ENCODE data around the gene AFDN.

AFDN gene

GRCh38 chr6:167842457-167842856 lies 15.7 kb downstream of the AFDN start:
- Histone ChIP-seq H3K4me2 (ENCODE audit: low read depth, low read length, poor library complexity, severe bottlenecking) (no peak overlapping the region), H3K36me3 (ENCODE audit: low read length) (no peaks in the 10 kb centered on the region), H3K79me2 (ENCODE audit: insufficient read depth, low read length) (peaks cover 8% of the 10 kb centered on the region), H3K9me2 (replicated peaks; ENCODE audit: insufficient read depth, low read length) (no peaks in the 10 kb centered on the region), H2AFZ (ENCODE audit: low read depth, low read length, severe bottlenecking) (no peak overlapping the region), H4K20me1 (ENCODE audit: low read depth, low read length) (peaks cover 33% of the 10 kb centered on the region), H3K27me3 (ENCODE audit: low read length) (no peaks in the 10 kb centered on the region), H3F3A (ENCODE audit: insufficient read depth) (no peaks in the 10 kb centered on the region), H3K27ac (ENCODE audit: low read depth, low read length) (no peak overlapping the region), H3K9ac (ENCODE audit: low read length) (no peak overlapping the region), H3K9me3 (ENCODE audit: insufficient read depth, low read length) (no peaks in the 10 kb centered on the region), H3K4me3 (ENCODE audit: insufficient read depth, low read length, poor library complexity, severe bottlenecking) (no peak overlapping the region)
- TF ChIP-seq CTCF (IDR thresholded peaks at IDR 0.05; ENCODE audit: insufficient read depth, low read length, poor library complexity, severe bottlenecking), result no peak
- TF ChIP-seq EZH2phosphoT487 (conservative IDR thresholded peaks at IDR 0.05; ENCODE audit: low read length), result no peak

- Histone ChIP-seq H2AFZ (ENCODE audit: low read depth, low read length, severe bottlenecking) (no peak overlapping the region), H3K36me3 (ENCODE audit: low read length) (no peaks in the 10 kb centered on the region), H3K27ac (ENCODE audit: low read depth, low read length) (no peak overlapping the region), H3K9me3 (ENCODE audit: insufficient read depth, low read length) (no peaks in the 10 kb centered on the region), H3K9ac (ENCODE audit: low read length) (no peak overlapping the region), H3K27me3 (ENCODE audit: low read length) (no peaks in the 10 kb centered on the region), H3F3A (ENCODE audit: insufficient read depth) (no peaks in the 10 kb centered on the region), H3K4me2 (ENCODE audit: low read depth, low read length, poor library complexity, severe bottlenecking) (no peak overlapping the region), H4K20me1 (ENCODE audit: low read depth, low read length) (peaks cover 32% of the 10 kb centered on the region), H3K79me2 (ENCODE audit: insufficient read depth, low read length) (peaks cover 8% of the 10 kb centered on the region), H3K4me3 (ENCODE audit: insufficient read depth, low read length, poor library complexity, severe bottlenecking) (no peak overlapping the region), H3K9me2 (replicated peaks; ENCODE audit: insufficient read depth, low read length) (no peaks in the 10 kb centered on the region)
- TF ChIP-seq CTCF (IDR thresholded peaks at IDR 0.05; ENCODE audit: insufficient read depth, low read length, poor library complexity, severe bottlenecking) (no peak), EZH2phosphoT487 (conservative IDR thresholded peaks at IDR 0.05; ENCODE audit: low read length) (no peak)
Observed at GRCh38 chr6:167843023-167843422, 16.3 kb downstream of the AFDN start.

DNA sequence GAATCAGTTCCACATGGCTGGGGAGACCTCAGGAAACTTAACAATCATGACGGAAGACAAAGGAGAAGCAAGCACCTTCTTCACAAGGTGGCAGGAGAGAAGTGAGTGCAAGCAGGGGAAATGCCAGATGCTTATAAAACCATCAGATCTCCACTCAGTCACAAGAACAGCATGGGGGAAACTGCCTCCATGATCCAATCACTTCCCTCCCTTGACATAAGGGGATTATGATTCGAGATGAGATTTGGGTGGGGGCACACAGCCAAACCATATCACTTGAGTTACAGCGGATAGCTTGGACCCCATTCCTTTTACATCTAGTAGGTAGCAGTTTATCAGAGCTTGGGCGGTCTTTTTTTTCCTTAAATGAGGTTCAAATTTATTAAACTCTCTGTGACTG lies 19.1 kb downstream of the AFDN start:
- Histone ChIP-seq H2AFZ (ENCODE audit: low read depth, low read length, severe bottlenecking) (no peak overlapping the region), H3K36me3 (ENCODE audit: low read length) (no peaks in the 10 kb centered on the region), H3K79me2 (ENCODE audit: insufficient read depth, low read length) (peaks cover 8% of the 10 kb centered on the region; the same call in 1 of the 2 replicates), H3F3A (ENCODE audit: insufficient read depth) (no peaks in the 10 kb centered on the region), H3K4me2 (ENCODE audit: low read depth, low read length, poor library complexity, severe bottlenecking) (no peak overlapping the region), H3K27me3 (ENCODE audit: low read length) (no peaks in the 10 kb centered on the region), H3K9ac (ENCODE audit: low read length) (no peak overlapping the region), H3K9me3 (ENCODE audit: insufficient read depth, low read length) (no peaks in the 10 kb centered on the region), H4K20me1 (ENCODE audit: low read depth, low read length) (peaks cover 40% of the 10 kb centered on the region), H3K27ac (ENCODE audit: low read depth, low read length) (no peak overlapping the region), H3K4me3 (ENCODE audit: insufficient read depth, low read length, poor library complexity, severe bottlenecking) (no peak overlapping the region), H3K9me2 (replicated peaks; ENCODE audit: insufficient read depth, low read length) (no peaks in the 10 kb centered on the region)
- no peak for TF ChIP-seq CTCF (IDR thresholded peaks at IDR 0.05; ENCODE audit: insufficient read depth, low read length, poor library complexity, severe bottlenecking)
- no peak for TF ChIP-seq EZH2phosphoT487 (conservative IDR thresholded peaks at IDR 0.05; ENCODE audit: low read length)

Data from SU-DHL-6 (cell line).